Transverse colon (tissue), 3 donors: ENCODE results near the gene ADGRL2.

Source experiments
- POLR2A ChIP-seq: fragments of 450-650 bp; IDR thresholded peaks from one replicate; pipeline ENCODE4 v1.6.1; 2016; ENCODE audit warnings: antibody characterized with exemption, mild to moderate bottlenecking, moderate library complexity
- TF ChIP-seq, protein P1 (sequence below), 5 experiments: fragments of 200-600 bp in 3 of 5; fragments of 450-650 bp in 2 of 5; sonication (generic) in 3 of 5; IDR thresholded peaks; 1 replicate in 2 of 5; 2 replicates in 3 of 5; pipeline ENCODE4 v1.5.1; 2016 to 2017; ENCODE audit warnings: antibody characterized with exemption in 5 of 5, inconsistent platforms in 3 of 5, mild to moderate bottlenecking in 2 of 5, moderate library complexity in 1 of 5

DNA sequence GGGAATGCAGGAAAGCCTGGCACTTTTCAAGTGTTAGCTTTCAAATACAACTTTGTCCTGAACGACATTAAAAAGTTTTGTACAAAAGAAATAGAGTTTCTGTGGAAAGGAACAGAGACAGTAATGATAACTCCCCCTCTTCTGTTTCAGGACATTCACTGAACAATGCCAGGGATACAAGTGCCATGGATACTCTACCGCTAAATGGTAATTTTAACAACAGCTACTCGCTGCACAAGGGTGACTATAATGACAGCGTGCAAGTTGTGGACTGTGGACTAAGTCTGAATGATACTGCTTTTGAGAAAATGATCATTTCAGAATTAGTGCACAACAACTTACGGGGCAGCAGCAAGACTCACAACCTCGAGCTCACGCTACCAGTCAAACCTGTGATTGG, 189.5 kb downstream of the ADGRL2 start:
- TF ChIP-seq, protein P1, sequence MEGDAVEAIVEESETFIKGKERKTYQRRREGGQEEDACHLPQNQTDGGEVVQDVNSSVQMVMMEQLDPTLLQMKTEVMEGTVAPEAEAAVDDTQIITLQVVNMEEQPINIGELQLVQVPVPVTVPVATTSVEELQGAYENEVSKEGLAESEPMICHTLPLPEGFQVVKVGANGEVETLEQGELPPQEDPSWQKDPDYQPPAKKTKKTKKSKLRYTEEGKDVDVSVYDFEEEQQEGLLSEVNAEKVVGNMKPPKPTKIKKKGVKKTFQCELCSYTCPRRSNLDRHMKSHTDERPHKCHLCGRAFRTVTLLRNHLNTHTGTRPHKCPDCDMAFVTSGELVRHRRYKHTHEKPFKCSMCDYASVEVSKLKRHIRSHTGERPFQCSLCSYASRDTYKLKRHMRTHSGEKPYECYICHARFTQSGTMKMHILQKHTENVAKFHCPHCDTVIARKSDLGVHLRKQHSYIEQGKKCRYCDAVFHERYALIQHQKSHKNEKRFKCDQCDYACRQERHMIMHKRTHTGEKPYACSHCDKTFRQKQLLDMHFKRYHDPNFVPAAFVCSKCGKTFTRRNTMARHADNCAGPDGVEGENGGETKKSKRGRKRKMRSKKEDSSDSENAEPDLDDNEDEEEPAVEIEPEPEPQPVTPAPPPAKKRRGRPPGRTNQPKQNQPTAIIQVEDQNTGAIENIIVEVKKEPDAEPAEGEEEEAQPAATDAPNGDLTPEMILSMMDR (IDR thresholded peaks at IDR 0.05): no peak
- TF ChIP-seq POLR2A: no peak
